Measurements from ENCODE around the gene POU2AF1.

POU2AF1 gene, protein sequence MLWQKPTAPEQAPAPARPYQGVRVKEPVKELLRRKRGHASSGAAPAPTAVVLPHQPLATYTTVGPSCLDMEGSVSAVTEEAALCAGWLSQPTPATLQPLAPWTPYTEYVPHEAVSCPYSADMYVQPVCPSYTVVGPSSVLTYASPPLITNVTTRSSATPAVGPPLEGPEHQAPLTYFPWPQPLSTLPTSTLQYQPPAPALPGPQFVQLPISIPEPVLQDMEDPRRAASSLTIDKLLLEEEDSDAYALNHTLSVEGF

DNA sequence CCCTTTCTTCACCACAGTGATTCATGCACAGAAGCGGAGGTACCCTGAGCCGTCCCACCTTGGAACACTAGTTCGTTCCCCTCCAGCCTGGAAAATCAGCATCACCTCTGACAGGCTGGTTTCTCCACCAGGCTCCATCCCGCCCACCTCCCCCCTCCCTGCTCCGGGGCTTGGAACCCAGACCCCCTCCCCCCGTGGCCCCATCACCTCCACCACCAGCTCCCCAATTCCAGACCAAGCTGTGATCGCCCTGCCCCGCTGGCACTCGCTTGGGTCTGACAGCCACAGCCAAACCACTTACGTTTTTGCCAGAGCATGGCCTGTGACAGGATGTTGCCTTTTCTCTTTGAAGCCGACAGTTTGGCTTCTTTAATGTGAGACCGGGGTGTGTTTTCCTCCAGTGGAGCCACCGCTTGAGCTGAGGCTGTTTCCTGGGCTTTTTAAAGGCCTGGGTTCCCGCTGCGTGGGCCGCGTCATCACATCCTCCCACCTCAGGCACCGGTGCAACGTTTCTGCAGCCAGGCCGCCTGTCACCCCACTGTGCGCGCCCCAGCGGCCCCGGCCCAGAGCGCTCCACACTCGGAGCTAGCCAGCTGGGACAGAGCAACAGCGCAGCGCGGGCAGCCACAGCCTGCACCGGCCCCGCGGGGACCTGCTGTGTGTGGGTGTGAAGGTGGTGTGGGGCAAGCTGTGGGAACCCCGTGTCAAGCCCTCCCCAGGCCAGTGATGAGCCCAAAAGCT, at the start of gene POU2AF1:
Gene POU2AF1 (minus strand): TSS at position 415 of the 741 bp plus-strand sequence. CDS start 98 bp downstream, at position 317.
- DNase-seq, result no peak

DNA sequence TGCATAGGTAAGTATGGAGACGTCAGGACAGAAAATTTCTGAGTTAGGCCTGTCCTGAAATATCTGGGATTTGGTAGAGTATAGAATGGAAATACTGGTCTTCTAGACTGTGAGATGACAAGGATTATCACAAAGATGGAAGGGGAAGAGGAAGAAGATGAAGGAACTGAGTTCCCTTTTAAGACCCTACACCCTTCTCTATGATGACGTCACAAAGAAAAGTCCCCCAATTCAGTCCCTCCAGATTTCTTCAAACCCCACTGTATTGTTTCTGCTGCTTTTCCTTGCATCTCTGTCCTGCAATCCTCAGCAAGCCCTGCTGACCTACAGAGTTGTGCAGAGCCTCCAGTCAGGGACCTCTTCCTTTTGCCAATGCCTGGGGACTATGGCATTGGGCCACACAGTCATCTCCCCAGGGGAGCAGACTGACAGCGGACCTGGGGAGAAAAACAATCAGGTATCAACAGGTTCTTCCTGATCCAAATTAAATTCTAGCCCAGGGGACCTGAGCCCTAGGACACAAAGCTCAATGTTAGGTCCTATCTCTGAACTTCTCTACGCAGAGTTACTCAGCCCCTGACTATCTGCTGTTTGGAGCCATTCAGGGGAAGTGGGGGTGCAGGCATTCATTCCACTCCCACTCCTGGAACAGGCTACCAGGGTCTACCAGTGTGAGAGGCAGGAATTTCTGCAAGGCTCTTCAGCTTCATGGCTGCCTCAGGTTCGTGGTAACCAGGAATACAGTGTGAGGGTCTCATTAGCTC, 49.2 kb upstream of the POU2AF1 start:
- DNase-seq, result no peak

DNA sequence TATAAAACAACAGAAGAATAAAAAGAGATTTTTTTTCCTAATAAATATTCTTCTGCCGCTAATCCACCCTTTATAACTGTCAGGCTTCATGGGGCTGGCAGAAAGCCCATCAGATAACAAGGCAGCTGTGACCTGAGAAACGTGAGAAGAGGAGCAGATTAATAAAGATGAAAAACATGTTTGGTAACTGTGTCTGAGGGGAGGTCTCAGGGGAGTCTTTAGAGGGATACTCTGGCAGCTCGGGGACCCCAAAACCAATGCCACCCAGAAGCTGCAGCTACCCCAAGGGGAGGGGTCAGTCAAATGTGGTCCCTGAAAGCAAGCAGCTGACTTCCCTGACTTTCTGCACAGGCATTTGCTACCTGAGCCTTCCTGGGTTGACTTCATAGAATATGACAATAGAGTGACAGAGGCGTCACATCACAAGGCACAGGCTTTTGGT, 48.4 kb upstream of the POU2AF1 start:
- no peak for DNase-seq

DNA sequence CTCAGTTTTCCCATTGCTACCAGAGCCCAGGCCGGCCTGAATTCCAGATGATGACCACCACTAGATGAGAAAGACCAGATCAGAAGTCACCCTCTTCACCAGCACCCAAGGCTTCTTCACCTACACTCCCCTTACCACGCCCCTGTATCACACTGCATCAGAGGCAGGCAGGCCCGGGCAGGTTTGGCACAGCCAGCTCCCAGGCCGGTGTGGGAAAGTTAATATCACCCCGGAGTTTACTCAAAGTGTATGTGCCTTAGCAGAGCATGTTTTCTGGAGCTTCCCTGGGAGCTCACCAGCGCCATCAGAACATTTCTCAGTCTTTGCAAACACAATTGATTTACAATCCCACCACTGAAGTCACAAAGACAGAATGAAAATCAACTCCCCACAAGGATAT, 47.5 kb upstream of the POU2AF1 start:
- no peak for DNase-seq

DNA sequence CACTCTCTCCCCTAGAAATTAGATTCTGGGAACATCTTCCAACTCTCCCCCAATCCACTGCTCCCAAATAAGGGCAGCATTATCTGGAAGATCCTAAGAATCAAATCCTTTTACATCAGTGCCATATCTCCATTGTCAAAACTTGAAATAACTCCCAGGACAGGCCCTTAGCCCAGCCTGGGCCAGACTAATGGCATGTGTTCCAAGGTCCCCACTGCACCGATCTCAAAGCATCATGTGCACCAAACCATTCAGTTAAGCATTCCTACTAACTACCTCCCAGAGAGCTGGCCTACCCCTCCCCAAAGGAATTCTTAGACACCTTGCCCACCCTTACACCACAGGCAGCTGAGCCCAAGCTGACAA, 44.2 kb upstream of the POU2AF1 start:
- DNase-seq, result no peak

DNA sequence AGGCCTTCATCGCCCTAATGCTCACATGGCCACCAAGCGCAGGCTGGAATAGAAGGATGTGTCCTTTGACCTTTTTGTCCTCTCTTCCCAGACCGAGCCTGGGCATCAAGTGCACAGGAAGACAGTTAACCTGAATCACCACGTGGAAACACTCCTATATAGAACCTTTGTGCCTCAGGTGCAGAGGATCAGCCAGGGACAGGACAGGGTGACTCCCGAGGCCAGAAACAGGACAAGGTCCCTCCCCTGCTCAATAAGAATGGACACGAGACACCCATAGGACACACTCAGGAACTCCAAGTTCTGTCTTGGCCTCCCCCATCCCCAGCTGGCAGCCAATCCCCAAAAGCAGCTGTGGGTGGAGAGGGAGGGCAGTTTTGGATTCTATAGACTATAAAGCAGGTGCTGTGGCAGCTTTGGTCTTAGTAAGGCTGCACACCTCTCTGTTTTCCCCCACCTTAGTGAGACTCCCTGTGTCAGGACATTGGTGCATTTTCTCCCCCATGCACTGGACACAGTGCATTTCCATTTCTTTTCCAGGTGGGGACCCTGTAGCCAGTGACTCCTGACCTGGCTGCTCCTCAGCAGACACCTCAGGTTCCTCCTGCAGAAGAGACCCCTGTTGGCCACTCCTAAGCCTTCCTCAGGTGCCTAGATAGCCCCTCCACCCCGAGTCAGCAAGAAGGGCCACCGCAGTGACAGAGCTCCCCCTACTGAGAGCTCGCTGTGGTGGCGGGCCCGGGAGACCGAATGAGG, 43.6 kb upstream of the POU2AF1 start:
- DNase-seq, result peak in 48 of 58 donors; percentile 4 to 62 (median 24)

DNA sequence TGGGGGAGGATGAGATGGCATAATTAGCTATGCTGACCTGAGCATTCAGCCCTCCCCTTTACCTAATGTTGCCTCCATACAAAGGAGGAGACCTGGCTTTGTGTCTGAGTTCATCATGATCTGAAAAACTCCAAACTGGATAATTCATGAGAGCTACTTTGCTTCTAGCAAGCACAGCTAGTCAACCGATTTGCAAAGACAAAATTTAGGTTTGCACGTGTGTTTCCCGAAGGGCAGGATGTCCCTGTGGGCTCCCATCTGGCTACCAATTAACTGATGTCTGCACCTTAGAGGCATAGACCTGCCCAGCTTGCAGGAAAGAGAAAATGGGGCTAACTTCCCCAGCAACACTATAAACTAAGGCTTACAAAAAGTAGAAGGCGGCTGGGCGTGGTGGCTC, 42.2 kb upstream of the POU2AF1 start:
- DNase-seq, result no peak

DNA sequence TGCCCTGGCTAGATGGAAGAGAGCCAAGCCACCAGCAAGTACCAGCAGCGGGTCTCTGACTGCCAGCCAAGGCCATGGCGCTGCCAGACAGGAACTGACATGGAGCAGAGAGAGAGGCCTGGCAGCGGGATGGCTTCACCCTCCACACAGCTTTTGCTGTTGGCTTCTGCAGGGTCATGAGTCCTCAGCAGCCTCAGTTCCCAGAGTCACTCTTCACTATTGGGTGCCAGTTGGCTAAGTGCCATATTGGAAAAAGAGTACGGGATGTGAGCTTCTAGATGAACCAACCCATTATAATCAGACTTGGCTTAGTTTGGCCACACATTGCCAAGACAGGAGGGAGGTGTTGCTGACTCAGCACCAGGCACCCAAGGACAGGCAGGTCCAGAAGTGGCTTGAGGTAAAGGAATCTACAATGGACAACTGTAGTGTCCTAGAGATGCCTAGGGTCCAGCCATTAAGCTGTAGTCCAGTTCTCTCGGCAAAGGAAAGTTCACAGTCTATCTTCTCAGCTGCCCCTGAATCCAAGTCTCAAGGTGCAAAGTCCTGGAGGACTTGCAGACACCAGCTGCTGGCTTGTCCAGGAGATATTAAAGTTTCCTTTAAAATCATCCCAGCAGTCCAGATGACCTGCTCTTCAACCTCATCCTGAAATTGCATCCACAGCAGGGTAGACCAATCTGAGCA, 40.7 kb upstream of the POU2AF1 start:
- peak in 48 of 58 donors; percentile 3 to 82 (median 46) for DNase-seq

DNA sequence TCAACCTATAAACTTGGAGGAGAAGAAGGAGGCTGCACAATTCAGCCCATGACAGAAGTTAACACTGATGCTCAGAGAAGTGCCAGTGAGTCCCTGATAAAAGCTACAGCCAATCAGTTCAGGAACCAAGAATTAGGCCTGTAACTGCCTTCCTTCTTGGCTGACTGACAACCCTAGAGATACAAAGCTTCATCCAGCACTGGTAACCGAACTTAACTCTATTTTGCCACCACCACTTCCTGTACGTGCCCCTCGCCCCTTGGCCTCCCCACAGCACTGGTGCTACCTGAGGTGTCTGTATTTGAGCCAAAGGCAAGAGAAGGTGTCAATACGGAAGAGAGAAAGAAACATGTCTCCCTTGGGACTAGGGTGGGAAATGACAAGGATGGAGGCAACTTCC, 40.1 kb upstream of the POU2AF1 start:
- no peak for DNase-seq

DNA sequence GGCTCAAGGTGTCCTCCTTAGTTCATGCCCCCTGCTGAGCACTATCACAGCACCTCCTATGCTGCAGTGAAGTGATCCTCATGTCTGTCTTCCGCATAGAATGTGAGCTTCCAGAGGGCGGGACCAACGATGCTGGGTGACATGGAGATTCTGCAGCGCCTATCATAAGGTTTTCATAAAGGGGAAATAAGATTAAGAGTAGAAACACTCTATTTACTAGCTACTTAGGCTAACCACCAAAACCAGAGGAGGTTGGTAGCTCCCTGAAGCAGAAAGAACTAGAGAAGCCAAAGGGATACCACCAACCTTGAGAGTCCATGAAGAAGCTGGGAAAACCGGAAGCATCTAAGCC, 39.3 kb upstream of the POU2AF1 start:
- no peak for DNase-seq

DNA sequence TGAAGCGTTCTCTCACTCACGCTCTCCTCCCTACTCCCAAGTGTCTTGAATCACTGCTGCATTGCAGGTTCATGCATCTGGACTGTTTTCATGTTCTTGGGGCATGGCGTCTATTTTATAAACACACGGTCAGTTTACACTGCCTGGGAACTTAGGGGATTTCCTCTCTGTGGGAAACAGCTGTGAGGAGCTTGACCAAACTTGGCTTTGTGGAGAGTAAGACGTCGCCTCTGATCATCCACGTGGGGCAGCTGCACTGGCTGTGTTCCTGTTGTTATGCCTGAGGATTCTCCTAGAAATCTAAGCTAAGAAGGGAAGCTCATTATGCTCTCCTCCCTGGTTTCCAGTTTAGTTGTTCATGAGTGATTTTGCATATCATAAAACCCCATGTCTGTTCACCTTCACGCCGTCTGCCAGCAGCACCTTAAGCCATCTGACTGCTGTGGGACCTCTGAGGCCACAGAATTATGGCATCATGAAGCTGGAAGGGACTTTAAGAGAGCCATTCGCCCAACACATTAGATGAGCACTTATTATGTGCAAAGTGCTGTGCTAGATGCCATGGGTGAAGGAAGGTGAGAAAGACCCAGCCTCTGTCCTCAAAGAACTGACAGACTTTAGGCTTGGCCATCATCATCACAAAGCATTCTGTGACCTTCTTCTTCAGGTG, 38.8 kb upstream of the POU2AF1 start:
- DNase-seq, result peak in 6 of 58 donors; percentile 3 to 21 (median 8)

DNA sequence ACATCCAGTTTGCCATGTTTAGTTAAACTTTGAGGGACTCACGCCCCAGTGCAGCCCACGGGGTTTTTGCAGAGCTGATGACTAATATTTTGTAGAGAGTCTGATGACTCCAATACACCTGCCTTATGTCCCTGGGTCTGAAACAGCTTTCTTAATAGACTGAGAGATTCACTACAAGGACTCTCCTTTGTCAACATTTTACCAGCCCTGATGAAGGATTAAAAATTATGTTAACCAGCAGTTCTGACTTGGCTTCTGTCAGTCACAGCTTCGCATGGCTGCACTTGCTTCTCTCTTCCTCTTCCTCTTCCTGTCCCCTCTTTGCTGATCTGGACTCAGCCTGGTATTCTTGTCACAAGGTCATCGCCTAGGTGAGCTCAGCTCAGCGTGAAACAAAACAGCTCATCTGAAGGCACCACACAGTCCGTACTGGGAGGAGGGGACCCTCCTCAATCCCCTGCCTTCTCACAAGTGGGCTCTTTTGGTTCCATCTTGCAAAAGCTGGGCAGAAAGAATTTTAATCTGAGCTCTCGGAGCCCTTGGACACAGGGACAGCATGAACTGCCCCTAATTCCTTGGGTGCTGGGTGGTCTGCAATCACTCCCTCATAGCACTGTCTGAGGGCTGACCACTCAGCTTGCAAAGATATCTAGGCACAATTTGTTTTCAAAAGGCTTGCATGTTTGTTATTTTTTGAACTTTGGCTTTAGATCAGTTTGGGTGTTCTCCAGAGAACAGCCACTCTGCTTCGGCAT, 38.1 kb upstream of the POU2AF1 start:
- no peak for DNase-seq

DNA sequence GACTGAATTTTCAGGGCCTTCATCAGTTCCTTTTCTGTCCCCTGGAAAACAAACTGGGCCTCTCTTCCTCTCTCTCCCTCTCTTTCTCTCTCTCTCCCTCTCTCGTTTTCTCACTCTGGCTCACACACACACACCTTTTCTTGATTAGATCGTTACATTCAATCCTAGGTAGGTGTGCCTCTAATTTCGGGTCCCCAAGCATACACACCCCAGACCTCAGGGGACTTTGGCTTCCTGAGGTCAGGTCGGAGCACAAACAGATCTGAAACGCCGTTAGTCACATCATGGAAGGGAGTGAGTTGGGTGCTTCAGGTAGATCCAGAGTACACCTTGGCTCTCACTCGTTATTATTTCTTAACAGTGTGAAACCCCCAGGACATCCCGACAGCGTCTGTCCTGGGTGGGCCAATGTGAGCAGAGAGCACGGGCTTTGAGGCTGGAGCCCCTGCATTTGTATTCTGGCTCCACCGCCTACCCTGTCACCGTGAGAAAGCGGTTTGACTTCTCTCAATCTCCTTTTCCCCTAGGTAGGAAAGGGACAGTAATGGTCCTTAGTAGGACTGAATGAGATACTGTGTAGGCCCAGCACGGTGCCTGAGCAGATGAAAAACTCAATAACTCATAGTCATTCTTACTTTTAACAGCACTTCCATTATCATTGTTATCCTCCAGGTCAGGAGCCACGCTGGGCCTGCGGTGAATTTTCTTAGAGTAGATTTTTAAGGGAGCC, 37.3 kb upstream of the POU2AF1 start:
- no peak for DNase-seq

DNA sequence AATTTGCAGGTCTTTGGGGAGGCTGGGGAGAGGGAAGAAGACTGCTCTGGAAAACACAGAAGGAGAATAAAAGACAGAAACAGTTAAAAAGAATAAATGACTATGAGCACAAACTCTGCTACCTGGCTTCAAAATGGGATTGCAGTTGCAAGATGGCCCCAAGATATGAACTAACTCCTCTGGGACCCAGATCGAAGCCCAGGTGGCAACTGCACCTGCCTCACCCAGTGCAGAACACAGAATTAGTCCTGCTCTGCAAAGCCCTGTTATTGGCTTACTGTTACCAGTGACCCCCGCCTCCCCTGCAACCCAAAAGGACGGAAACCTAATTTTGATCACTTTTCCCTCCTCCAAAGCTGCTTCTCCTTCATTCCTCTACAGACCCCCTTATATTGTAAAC, 35.9 kb upstream of the POU2AF1 start:
- DNase-seq, result no peak

DNA sequence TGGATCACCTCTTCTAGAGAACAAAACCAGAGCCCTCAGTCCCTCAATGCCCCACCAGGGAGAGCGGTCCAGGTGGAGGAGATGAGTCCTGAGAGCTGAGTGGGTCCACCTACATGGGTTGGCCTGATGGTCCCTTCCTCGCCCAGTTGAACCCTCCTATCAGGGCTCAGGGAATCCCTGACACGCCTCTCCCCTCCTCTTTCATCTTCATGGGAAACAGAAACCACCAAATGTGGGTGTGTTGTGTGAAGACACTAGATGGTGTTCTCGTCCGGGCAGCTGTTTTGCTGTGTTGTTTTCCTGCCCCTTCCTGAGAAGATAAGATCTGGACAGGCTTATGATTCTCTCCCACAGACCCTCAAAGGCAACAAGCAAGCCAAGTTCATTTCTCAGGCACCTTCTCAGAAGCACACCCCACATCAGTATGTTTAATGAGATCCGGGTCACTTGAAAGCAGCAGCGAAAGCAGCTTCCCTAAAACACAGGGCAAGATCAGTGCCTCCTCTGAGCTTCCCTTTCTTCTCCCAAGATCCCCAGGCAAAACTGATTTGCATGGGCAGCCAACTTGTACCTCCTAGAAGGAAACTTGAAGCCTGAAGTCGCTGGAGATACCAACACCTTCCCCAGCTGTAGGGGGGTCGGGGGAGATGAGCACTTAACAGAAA, 35.3 kb upstream of the POU2AF1 start:
- no peak for DNase-seq

DNA sequence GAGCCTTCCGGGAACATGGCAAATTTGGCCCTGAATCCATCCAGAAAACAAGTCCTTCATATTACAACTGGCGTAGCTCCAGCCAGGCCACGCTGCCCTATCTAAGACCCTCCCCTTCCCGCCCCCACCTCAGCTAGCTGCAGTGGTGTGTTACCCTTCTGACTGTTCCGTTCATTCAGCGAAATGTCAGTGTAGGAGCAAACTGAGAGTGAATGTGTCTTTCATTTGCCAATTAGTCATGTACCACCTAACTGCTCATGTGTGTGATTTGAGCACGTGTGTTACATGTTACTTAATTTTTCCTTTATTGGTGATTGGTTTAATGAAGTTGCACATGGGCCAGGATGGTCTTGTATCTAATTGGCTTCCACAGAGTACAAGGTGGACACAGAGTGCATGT, 34.8 kb upstream of the POU2AF1 start:
- no peak for DNase-seq

DNA sequence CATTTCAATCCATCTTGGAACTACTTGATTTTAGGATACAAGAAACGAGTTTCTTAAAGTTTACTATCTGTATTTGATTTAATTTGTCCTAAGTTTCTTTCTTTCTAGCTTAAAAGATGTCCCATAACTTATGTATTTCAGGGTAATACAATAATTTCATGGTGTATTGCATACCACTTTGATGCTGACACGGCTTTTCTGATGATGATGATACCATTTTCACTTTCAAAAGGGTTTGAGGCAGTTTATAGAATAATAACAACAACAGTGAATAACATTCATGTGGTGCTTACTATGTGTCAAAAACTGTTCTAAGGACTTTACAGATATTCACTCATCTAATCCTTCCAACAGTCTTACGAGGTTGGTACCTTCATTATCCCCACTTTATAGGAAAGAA, 33.2 kb upstream of the POU2AF1 start:
- DNase-seq, result no peak

DNA sequence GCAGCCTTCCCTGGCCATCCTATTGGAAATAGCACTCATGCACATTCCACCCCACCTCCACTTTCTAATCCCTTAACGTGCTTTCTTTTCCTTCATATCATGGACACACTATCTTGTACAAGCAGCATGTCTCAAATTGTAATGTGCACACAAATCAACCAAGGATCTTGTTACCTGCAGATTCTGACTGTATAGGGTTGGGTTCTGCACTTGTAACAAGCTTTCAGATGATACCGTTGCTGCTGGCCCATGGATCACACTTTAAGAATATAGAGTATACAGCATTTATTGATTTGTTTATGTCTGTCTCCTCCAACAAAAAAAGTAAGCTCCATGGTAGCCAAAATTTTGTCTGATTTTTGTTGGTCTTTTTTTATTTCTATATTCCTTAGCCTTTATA, 32.4 kb upstream of the POU2AF1 start:
- no peak for DNase-seq
